ENCODE results near the gene KCNG1. TPM values are rescaled to one million over a fixed set of nuclear protein-coding genes. Genes with fewer than 3 reads are reported as not detected.

The KCNG1 gene
- total and polyA plus RNA-seq, 2 donors (not counting 1 experiment from before 2014, with no cell fraction given), result 16.9 to 57.7 TPM

DNA sequence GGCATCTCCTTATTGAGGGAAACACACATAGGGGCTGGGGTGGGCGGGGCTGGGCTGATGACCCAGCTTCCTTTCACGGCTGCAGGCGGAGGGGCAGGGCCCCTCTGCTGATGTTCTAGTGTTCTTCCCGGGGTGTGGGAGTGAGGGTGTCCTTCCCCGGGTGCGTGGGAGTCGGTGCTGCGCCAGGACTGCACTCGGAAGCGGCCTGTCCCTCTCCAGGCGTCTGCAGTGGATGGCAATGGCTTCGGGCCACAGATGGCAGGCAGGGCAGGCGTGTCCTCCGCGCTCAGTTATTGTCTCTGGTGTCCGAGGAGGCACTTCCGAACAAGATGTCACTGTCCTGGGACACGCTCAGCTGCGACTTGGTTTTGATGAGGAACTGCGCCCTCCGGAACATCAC is 19.2 kb downstream of the KCNG1 start:
- ATAC-seq (ENCODE audit: low read depth), result no peak
- no peak overlapping the region for H2AFZ ChIP-seq (ENCODE audit: insufficient read depth, low read depth, low read length, poor library complexity, severe bottlenecking)
- Mint-ChIP-seq H3K4me1 (no peaks in the 10 kb centered on the region), H3K27me3 (peaks cover 40% of the 10 kb centered on the region), H3K27ac (no peak overlapping the region), H3K4me3 (no peak overlapping the region), H3K9me3 (ENCODE audit: insufficient read depth) (no peaks in the 10 kb centered on the region)
- H4K20me1 ChIP-seq (ENCODE audit: control insufficient read depth, insufficient read depth, low read length, poor library complexity, severe bottlenecking), result no peaks in the 10 kb centered on the region
- no peak overlapping the region for H3K4me3 ChIP-seq (ENCODE audit: control extremely low read depth in 1 of 5, extremely low read depth in 1 of 5, insufficient read depth in 1 of 5, low read depth in 2 of 5, low read length in 4 of 5)
- H3K9me3 ChIP-seq (ENCODE audit: control extremely low read depth in 1 of 3, control insufficient read depth in 2 of 3, insufficient read depth in 1 of 3, low read length in 2 of 3), result no peaks in the 10 kb centered on the region
- no peak overlapping the region for H3K9ac ChIP-seq (ENCODE audit: low read length)
- H3K4me1 ChIP-seq (ENCODE audit: control insufficient read depth in 2 of 2, insufficient read depth in 2 of 2, low read length in 2 of 2), result no peaks in the 10 kb centered on the region
- DNase-seq, result no peak
- TF ChIP-seq, protein P1, sequence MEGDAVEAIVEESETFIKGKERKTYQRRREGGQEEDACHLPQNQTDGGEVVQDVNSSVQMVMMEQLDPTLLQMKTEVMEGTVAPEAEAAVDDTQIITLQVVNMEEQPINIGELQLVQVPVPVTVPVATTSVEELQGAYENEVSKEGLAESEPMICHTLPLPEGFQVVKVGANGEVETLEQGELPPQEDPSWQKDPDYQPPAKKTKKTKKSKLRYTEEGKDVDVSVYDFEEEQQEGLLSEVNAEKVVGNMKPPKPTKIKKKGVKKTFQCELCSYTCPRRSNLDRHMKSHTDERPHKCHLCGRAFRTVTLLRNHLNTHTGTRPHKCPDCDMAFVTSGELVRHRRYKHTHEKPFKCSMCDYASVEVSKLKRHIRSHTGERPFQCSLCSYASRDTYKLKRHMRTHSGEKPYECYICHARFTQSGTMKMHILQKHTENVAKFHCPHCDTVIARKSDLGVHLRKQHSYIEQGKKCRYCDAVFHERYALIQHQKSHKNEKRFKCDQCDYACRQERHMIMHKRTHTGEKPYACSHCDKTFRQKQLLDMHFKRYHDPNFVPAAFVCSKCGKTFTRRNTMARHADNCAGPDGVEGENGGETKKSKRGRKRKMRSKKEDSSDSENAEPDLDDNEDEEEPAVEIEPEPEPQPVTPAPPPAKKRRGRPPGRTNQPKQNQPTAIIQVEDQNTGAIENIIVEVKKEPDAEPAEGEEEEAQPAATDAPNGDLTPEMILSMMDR (IDR thresholded peaks at IDR 0.05), result no peak
- H3K36me3 ChIP-seq (replicated peaks in 1 of 2; ENCODE audit: control extremely low read depth in 1 of 2, control insufficient read depth in 1 of 2, extremely low read depth in 1 of 2, insufficient read depth in 2 of 2, low read length in 1 of 2), result peaks cover 0 to 4% of the 10 kb centered on the region in 2 experiments
- no peaks in the 10 kb centered on the region for H3K27me3 ChIP-seq (replicated peaks in 1 of 4; ENCODE audit: control extremely low read depth in 1 of 4, control insufficient read depth in 3 of 4, insufficient read depth in 4 of 4, low read length in 3 of 4)
- ChIA-PET POLR2A (no interaction called here), CTCF (interaction anchor here (0.7 kb wide), 1 partner anchor 16 kb away, joined by 4 read pairs; no protein-coding TSS in a partner anchor)
- no peaks in the 10 kb centered on the region for H3K79me2 ChIP-seq (ENCODE audit: control insufficient read depth, insufficient read depth, low read length)
- no peak overlapping the region for H3K4me2 ChIP-seq (replicated peaks; ENCODE audit: low read depth, low read length, poor library complexity, severe bottlenecking)
- H3K27ac ChIP-seq (ENCODE audit: low read length in 2 of 2), result no peak overlapping the region
- intact Hi-C loops (cut with micrococcal nuclease), result no loop called here
- 89% methylated on average over 20 of the region's 21 CpGs for WGBS (ENCODE audit: insufficient coverage)

DNA sequence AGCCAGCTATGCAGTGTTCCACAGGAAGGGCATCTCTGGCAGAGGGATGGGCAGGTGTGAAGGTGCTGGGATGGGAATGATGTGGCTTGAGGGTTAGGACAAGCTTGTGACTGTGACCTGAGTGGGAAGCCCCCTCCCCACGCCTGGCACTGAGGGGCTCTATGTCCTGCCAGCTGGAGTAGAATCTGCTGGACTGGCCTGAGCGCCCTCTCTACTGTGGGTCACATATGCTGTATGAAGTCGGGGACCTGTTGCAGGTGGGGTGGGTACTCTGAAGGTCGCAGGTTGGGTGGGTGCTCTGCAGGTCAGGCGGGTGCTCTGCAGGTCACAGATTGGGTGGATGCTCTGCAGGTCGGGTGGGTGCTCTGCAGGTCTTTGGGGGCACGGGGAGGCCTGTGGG is 20.3 kb downstream of the KCNG1 start:
- Histone ChIP-seq H3K9me3 (ENCODE audit: control extremely low read depth in 1 of 3, control insufficient read depth in 2 of 3, insufficient read depth in 1 of 3, low read length in 2 of 3) (no peaks in the 10 kb centered on the region), H3K27me3 (replicated peaks in 1 of 4; ENCODE audit: control extremely low read depth in 1 of 4, control insufficient read depth in 3 of 4, insufficient read depth in 4 of 4, low read length in 3 of 4) (no peaks in the 10 kb centered on the region), H3K79me2 (ENCODE audit: control insufficient read depth, insufficient read depth, low read length) (no peaks in the 10 kb centered on the region), H3K27ac (ENCODE audit: low read length in 2 of 2) (no peak overlapping the region), H4K20me1 (ENCODE audit: control insufficient read depth, insufficient read depth, low read length, poor library complexity, severe bottlenecking) (no peaks in the 10 kb centered on the region), H3K4me2 (replicated peaks; ENCODE audit: low read depth, low read length, poor library complexity, severe bottlenecking) (no peak overlapping the region), H3K4me3 (ENCODE audit: control extremely low read depth in 1 of 5, extremely low read depth in 1 of 5, insufficient read depth in 1 of 5, low read depth in 2 of 5, low read length in 4 of 5) (no peak overlapping the region), H3K4me1 (ENCODE audit: control insufficient read depth in 2 of 2, insufficient read depth in 2 of 2, low read length in 2 of 2) (no peaks in the 10 kb centered on the region), H3K36me3 (replicated peaks in 1 of 2; ENCODE audit: control extremely low read depth in 1 of 2, control insufficient read depth in 1 of 2, extremely low read depth in 1 of 2, insufficient read depth in 2 of 2, low read length in 1 of 2) (peaks cover 0 to 3% of the 10 kb centered on the region in 2 experiments), H2AFZ (ENCODE audit: insufficient read depth, low read depth, low read length, poor library complexity, severe bottlenecking) (no peak overlapping the region), H3K9ac (ENCODE audit: low read length) (no peak overlapping the region)
- H3K4me1 Mint-ChIP-seq, result no peaks in the 10 kb centered on the region
- H3K27ac Mint-ChIP-seq, result no peak overlapping the region
- ATAC-seq (ENCODE audit: low read depth), result no peak
- POLR2A ChIA-PET, result no interaction called here
- no peak for TF ChIP-seq EZH2 (IDR thresholded peaks at IDR 0.05; ENCODE audit: borderline replicate concordance, insufficient read depth, low read depth, low read length, poor library complexity, severe bottlenecking)
- TF ChIP-seq, protein P1 (IDR thresholded peaks at IDR 0.05), result no peak
- CTCF ChIA-PET, result interaction anchor here (1.0 to 1.4 kb wide), 2 partner anchors 10 to 13 kb away, joined by 4 to 7 read pairs; no protein-coding TSS in a partner anchor
- intact Hi-C loops (cut with micrococcal nuclease), result no loop called here
- 72% methylated on average over 6 of the region's 7 CpGs for WGBS (ENCODE audit: insufficient coverage)
- H3K4me3 Mint-ChIP-seq, result no peak overlapping the region
- no peaks in the 10 kb centered on the region for H3K9me3 Mint-ChIP-seq (ENCODE audit: insufficient read depth)
- no peak for DNase-seq
- peaks cover 46% of the 10 kb centered on the region for H3K27me3 Mint-ChIP-seq
